ENCODE measurements around the gene ZNG1A. TPM values are rescaled to one million over a fixed set of nuclear protein-coding genes. Genes with fewer than 3 reads are reported as not detected.
"Not testable (repeated sequence)": the region's sequence is repeated elsewhere in the genome, so short reads cannot be mapped to it uniquely, and the experiment has no call there.

ZNG1A gene
- total and polyA plus RNA-seq, 2 experiments from 2014 or later = 70.3 to 180 TPM

DNA sequence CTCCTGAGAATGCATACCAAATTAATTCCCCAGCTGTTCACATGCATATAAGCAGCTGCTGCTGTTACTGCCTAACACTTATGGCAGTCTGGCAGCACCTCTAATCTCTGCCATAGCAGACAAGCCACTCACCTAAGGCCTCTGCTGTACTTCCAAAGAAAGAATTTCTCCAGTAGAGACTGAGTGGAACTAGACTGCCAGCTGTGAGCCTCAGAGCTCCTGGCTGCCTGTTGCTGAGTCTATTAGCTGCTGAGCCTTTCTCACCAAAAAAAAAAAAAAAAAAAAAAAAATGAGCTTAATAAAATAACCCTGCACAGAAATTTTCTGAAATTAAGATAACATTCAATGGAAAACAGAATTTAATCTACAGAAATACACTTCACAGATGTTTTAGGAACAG is 27.7 kb downstream of the ZNG1A start:
- H2AFZ ChIP-seq; H3K36me3 ChIP-seq (ENCODE audit: insufficient read depth); H3K27me3 ChIP-seq (ENCODE audit: insufficient read depth); H3F3A ChIP-seq (replicated peaks; ENCODE audit: low read depth); H3K4me1 ChIP-seq (ENCODE audit: insufficient read depth); H3K27ac Mint-ChIP-seq; ATAC-seq; H3K79me2 ChIP-seq (replicated peaks; ENCODE audit: insufficient read depth); H4K20me1 ChIP-seq (replicated peaks; ENCODE audit: insufficient read depth); H3K27me3 Mint-ChIP-seq (ENCODE audit: insufficient read depth, low read depth, poor library complexity); H3K9me3 Mint-ChIP-seq; H3K4me2 ChIP-seq; H3K36me3 Mint-ChIP-seq (ENCODE audit: low read depth); H3K4me1 Mint-ChIP-seq; H3K4me3 Mint-ChIP-seq; H3K4me3 ChIP-seq; H3K9me2 ChIP-seq (ENCODE audit: insufficient read depth); H3K27ac ChIP-seq (ENCODE audit: low read depth); DNase-seq (ENCODE audit: low spot score): not testable (repeated sequence)

GRCh38 chr9:139880-140279 is 39.0 kb downstream of the ZNG1A start:
- not testable (repeated sequence) for H4K20me1 ChIP-seq (replicated peaks; ENCODE audit: insufficient read depth); H3K79me2 ChIP-seq (replicated peaks; ENCODE audit: insufficient read depth); H3K4me1 Mint-ChIP-seq; H3K4me1 ChIP-seq (ENCODE audit: insufficient read depth); H3K27me3 Mint-ChIP-seq (ENCODE audit: insufficient read depth, low read depth, poor library complexity); H3K9me2 ChIP-seq (ENCODE audit: insufficient read depth); H3F3A ChIP-seq (replicated peaks; ENCODE audit: low read depth); DNase-seq (ENCODE audit: low spot score); H3K4me3 Mint-ChIP-seq; H3K27ac ChIP-seq (ENCODE audit: low read depth); H3K36me3 Mint-ChIP-seq (ENCODE audit: low read depth); H3K4me2 ChIP-seq; ATAC-seq; H3K9me3 Mint-ChIP-seq; H2AFZ ChIP-seq; H3K27me3 ChIP-seq (ENCODE audit: insufficient read depth); H3K4me3 ChIP-seq; H3K27ac Mint-ChIP-seq; H3K36me3 ChIP-seq (ENCODE audit: insufficient read depth)

DNA sequence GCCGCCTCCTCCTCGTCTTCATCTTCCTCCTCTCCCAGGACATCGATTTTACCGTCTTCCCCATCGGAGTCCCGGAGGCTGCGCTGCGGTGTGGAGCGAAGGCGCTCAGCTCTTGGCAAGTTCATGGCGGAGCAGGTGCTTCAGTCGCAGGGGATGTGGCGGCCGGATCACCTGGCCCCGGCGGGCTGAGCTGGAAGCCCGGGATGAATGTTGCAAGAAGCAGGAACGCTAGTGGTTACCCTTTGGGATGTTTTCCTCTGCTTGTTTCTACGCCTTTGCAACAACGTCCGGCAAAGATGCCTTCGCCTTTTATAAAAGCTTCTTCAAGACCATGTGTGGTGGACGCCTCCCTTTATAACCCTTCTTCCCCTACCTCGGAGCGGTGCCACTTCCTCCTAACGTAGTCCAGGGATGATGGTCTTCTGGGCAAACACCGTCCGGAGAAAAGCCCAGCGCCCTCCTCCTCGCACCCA is 60.8 kb downstream of the ZNG1A start, which contains the start of gene FOXD4:
TSS of gene FOXD4 (minus strand) at position 423 of the 473 bp plus-strand sequence. CDS start at position 125, 298 bp downstream.
- peak within 1 kb of the TSS; percentile 76 for H3K4me2 ChIP-seq
- H3K27ac Mint-ChIP-seq = not testable (repeated sequence)

DNA sequence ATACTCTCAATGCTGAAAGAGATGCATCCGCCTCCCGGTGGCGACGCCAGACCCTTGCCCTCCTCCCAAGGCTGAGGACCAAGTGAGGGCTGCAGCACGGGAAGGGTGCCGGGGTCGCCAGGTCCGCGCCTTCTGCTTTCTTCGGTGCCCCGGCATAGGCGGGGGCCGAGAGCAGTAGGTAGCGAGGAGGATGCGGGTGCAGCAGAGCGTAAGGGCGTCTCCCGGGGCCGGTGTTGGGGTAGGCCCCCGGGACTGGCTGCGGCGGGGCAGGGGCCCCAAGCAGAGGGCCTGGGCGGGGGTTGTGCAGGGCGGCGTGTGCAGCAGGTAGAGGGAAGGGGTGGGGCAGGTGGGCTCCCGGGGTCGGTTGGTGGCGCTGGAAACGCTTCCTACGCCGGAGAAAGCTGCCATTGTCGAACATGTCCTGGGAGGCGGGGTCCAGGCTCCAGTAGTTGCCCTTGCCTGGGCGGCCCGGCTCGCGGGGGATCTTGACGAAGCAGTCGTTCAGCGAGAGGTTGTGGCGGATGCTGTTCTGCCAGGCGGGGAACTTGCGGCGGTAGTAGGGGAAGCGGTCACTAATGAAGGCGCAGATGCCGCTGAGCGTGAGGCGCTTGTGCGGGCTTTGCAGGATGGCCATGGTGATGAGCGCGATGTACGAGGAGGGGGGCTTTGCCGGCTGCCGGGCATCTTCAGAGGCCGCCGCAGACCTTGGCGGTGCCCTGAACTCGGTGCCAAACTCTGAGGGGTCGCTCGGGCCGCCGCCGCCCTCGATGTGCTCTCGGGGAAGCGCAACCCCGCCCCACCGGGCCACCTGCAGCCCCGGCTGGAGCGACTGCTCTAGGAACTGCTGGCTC is 61.5 kb downstream of the ZNG1A start:
- H3K27ac Mint-ChIP-seq; H3F3A ChIP-seq (replicated peaks; ENCODE audit: low read depth); H3K4me1 ChIP-seq (ENCODE audit: insufficient read depth); H3K36me3 ChIP-seq (ENCODE audit: insufficient read depth); H2AFZ ChIP-seq; H3K79me2 ChIP-seq (replicated peaks; ENCODE audit: insufficient read depth); H3K36me3 Mint-ChIP-seq (ENCODE audit: low read depth); H3K27ac ChIP-seq (ENCODE audit: low read depth); H4K20me1 ChIP-seq (replicated peaks; ENCODE audit: insufficient read depth); ATAC-seq; H3K9me2 ChIP-seq (ENCODE audit: insufficient read depth); H3K9me3 Mint-ChIP-seq: not testable (repeated sequence)
- peak overlapping the region; percentile 81 for H3K4me3 Mint-ChIP-seq
- H3K4me2 ChIP-seq = peak overlapping the region; percentile 76
- TF ChIP-seq EZH2 (IDR thresholded peaks at IDR 0.05; ENCODE audit: low read depth, unreplicated experiment) = peak; percentile 58
- H3K27me3 Mint-ChIP-seq (ENCODE audit: insufficient read depth, low read depth, poor library complexity) = peaks cover 69% of the 10 kb centered on the region
- peak; percentile 58 for DNase-seq (ENCODE audit: low spot score)
- H3K27me3 ChIP-seq (ENCODE audit: insufficient read depth) = peaks cover 73% of the 10 kb centered on the region
- peaks cover 18% of the 10 kb centered on the region for H3K4me1 Mint-ChIP-seq
- H3K4me3 ChIP-seq = peak overlapping the region; percentile 51

More for the DNA sequence above, 60.8 kb downstream of the ZNG1A start, which contains the start of gene FOXD4:
- not testable (repeated sequence) for H3K9me2 ChIP-seq (ENCODE audit: insufficient read depth); H2AFZ ChIP-seq; H3K9me3 Mint-ChIP-seq; H3K27ac ChIP-seq (ENCODE audit: low read depth); ATAC-seq; H3K4me1 ChIP-seq (ENCODE audit: insufficient read depth); H4K20me1 ChIP-seq (replicated peaks; ENCODE audit: insufficient read depth); H3K36me3 ChIP-seq (ENCODE audit: insufficient read depth); H3F3A ChIP-seq (replicated peaks; ENCODE audit: low read depth); H3K36me3 Mint-ChIP-seq (ENCODE audit: low read depth); H3K79me2 ChIP-seq (replicated peaks; ENCODE audit: insufficient read depth)
- DNase-seq (ENCODE audit: low spot score) = peak; percentile 20
- Mint-ChIP-seq H3K4me1 (peaks cover 18% of the 10 kb centered on the region), H3K27me3 (ENCODE audit: insufficient read depth, low read depth, poor library complexity) (peaks cover 62% of the 10 kb centered on the region), H3K4me3 (peak within 1 kb of the TSS; percentile 81)
- Histone ChIP-seq H3K4me3 (peak within 1 kb of the TSS; percentile 51), H3K27me3 (ENCODE audit: insufficient read depth) (peaks cover 66% of the 10 kb centered on the region)
- peak; percentile 30 for TF ChIP-seq EZH2 (IDR thresholded peaks at IDR 0.05; ENCODE audit: low read depth, unreplicated experiment)
